Peyer's patch (tissue), 4 donors: ENCODE results near the gene CNTNAP5.

ENCODE experiments used
- CTCF ChIP-seq, 6 experiments: fragments of 450-650 bp in 4 of 6; fragments of 200-600 bp in 2 of 6; sonication (generic) in 1 of 6; IDR thresholded peaks; one replicate each; pipeline ENCODE4 v1.5.1; 2017 to 2019; ENCODE audit warnings: antibody characterized with exemption in 6 of 6, mild to moderate bottlenecking in 3 of 6, moderate library complexity in 1 of 6
- POLR2A ChIP-seq, 2 donors: fragments of 450-650 bp; IDR thresholded peaks; one replicate each; pipeline ENCODE4 v1.5.1; 2017; ENCODE audit warnings: antibody characterized with exemption in 2 of 2, mild to moderate bottlenecking in 2 of 2, moderate library complexity in 2 of 2

DNA sequence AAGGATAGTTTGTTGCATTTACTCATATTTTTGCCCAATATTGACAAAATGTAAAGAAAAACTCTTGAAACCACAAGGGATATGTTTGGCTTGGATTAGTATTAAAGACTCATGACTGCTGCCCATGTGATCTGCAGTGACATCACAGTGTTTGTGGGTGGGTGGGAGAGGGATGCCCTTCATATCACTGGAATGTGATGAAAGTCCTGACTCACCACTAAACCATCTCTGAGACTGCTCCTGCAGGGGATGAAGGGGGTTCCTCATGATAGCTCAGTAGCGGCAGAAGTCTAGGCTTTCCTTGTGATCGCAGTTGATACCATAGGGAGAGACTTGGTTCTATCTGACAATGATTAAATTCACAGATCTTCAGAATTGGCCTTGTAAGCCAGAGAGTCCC, 451.2 kb downstream of the CNTNAP5 start:
- TF ChIP-seq CTCF (IDR thresholded peaks at IDR 0.05) (no peak), POLR2A (IDR thresholded peaks at IDR 0.05) (no peak)
